Stimulated activated naive CD4-positive, alpha-beta T cell (primary cell): ENCODE data around the gene PDE4D.

Source experiments
- DNase-seq, 6 experiments: peaks; one replicate each; lab custom pipeline; 2025; lab: John Stamatoyannopoulos, UW

Gene PDE4D

GRCh38 chr5:59893429-59894227 lies at the start of gene PDE4D:
PDE4D (minus strand) TSS chr5:59893726.
- no peak for DNase-seq

- no peak for DNase-seq
Measured at GRCh38 chr5:59937633-59938032, 44.1 kb upstream of the PDE4D start.

- DNase-seq: no peak
Measured at GRCh38 chr5:59923465-59923864, 29.9 kb upstream of the PDE4D start.

GRCh38 chr5:59922220-59922619 lies 28.7 kb upstream of the PDE4D start:
- DNase-seq: no peak

GRCh38 chr5:59921816-59922215 lies 28.3 kb upstream of the PDE4D start:
- DNase-seq: no peak

- no peak for DNase-seq
Measured at GRCh38 chr5:59919484-59919883, 26.0 kb upstream of the PDE4D start.

- DNase-seq: no peak
Measured at GRCh38 chr5:59917121-59917520, 23.6 kb upstream of the PDE4D start.

GRCh38 chr5:59905188-59905587 lies 11.7 kb upstream of the PDE4D start:
- DNase-seq: no peak

GRCh38 chr5:59897075-59897474 lies 3.5 kb upstream of the PDE4D start:
- no peak for DNase-seq

GRCh38 chr5:59891962-59892643 lies 1.4 kb downstream of the PDE4D start:
- DNase-seq: no peak

GRCh38 chr5:59887274-59887673 lies 6.3 kb downstream of the PDE4D start:
- DNase-seq: no peak

- DNase-seq: no peak
Measured at GRCh38 chr5:59874675-59875074, 18.9 kb downstream of the PDE4D start.

GRCh38 chr5:59873113-59873512 lies 20.4 kb downstream of the PDE4D start:
- no peak for DNase-seq

- no peak for DNase-seq
Measured at GRCh38 chr5:59866661-59867060, 26.9 kb downstream of the PDE4D start.

GRCh38 chr5:59864718-59865117 lies 28.8 kb downstream of the PDE4D start:
- DNase-seq: no peak

- DNase-seq: no peak
Measured at GRCh38 chr5:59863777-59864176, 29.7 kb downstream of the PDE4D start.

GRCh38 chr5:59856358-59856757 lies 37.2 kb downstream of the PDE4D start:
- DNase-seq: no peak

GRCh38 chr5:59850766-59851165 lies 42.8 kb downstream of the PDE4D start:
- DNase-seq: no peak

- no peak for DNase-seq
Measured at GRCh38 chr5:59847586-59847985, 45.9 kb downstream of the PDE4D start.

- DNase-seq: no peak
Measured at GRCh38 chr5:59845730-59846129, 47.8 kb downstream of the PDE4D start.

- DNase-seq: no peak
Measured at GRCh38 chr5:59843511-59844213, 49.9 kb downstream of the PDE4D start.

GRCh38 chr5:59842999-59843398 lies 50.5 kb downstream of the PDE4D start:
- DNase-seq: no peak

GRCh38 chr5:59840200-59840601 lies 53.3 kb downstream of the PDE4D start:
- DNase-seq: no peak
